Hepatic stellate cell (primary cell): Measurements from ENCODE around the gene CALHM2.
A peak's percentile ranks its signal among the peaks of the same experiment; 100 is the strongest.
"Not testable (repeated sequence)": the region's sequence is repeated elsewhere in the genome, so short reads cannot be mapped to it uniquely, and the experiment has no call there.

ENCODE experiments used
- DNase-seq: peaks from one replicate; pipeline ENCODE4 v3.0.0; 2011; ENCODE audit warnings: low spot score

CALHM2 gene, protein sequence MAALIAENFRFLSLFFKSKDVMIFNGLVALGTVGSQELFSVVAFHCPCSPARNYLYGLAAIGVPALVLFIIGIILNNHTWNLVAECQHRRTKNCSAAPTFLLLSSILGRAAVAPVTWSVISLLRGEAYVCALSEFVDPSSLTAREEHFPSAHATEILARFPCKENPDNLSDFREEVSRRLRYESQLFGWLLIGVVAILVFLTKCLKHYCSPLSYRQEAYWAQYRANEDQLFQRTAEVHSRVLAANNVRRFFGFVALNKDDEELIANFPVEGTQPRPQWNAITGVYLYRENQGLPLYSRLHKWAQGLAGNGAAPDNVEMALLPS

DNA sequence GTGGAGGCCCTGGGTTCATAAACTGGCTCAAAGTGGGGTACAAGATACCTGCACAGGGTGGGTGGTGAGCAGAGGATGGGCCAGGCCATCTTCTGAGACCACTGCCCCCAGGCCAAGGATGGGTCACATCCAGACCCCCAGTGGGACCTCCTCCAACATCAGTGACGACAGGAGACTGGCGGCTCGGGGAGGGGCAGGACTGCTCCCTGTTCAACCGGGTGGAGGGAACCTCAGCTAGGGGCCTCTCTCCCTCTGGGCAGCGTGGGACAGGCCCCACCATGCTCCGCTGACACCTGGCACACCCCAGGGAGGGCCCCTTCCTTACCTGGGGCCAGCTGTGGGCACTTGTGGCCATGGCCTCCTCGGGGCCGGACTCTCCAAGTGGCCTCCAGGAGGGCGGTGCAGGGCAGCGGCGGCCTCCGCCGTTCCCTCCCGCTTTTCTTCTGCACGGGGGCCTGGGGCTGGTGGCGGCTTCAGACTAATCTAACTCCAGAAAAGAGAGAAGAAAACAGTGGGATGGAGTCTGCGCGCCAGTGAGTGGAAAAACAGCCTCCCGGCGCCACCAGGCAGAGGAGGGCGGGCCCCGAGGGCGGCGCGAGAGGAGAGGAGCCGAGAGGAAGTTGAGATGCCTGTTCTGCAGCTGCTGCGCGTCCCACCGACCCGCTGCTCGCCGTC lies at the start of gene CALHM2:
Gene CALHM2, minus strand, starts transcription at position 540 of the 675 bp plus-strand sequence. CDS start 2,429 bp downstream, outside the sequence.
- DNase-seq: peak; percentile 91

DNA sequence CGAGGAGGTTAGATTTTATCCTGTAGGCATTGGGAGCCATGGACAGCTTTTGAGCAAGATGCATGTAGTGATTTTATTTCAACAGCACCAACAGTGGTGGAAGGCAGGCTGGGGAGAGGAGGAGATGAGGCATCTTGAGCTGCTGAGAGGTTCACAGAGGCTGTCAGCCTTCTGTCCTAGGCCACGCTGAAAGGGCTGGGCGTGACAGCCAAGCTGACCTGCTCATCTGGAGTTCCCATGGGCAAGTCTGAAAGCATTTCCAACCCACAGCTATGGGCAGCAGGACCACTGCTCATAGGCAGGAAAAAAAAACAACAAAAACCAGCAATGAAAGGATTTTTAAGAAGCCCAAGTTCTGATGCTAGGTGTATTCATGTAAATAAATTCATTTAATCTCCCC lies 49.0 kb upstream of the CALHM2 start:
- no peak for DNase-seq

DNA sequence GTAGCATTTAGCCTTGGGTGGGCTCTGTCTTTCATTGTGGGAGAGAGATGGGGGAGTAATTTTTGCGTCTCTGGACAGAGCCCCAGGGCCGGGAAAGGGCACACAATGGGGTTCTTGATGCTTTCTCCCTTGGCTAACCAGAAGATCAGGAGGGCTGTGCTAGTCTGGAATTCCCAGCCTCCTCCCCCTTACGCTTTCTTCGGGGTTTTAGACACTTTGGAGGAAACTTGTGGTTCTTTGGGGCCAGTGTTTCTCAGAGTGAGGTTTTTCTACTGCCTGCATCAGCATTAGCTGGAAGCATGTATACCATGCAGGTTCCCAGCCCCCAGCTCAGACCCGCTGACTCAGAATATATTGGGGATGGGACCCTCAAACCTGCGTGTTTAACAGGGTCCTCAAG lies 48.3 kb upstream of the CALHM2 start:
- DNase-seq: no peak

DNA sequence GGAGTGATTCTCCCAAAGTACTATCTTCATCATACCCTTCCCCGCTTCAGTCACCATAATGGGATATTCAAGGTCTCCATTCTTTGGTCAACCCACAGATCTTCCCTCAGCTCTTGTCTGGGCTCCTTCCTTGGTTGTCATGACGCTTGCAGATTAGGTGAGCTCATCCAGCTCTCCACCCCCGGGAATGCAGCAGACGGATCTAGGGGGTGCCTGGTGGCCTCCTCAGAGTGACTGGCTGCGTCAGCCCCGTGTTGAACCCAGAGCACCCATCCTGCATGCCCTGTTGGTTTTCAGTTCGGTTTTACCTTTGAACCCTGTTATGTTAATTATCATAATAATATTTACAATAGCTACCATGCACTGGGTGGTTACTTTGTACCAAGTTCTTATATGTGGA lies 47.7 kb upstream of the CALHM2 start:
- no peak for DNase-seq

DNA sequence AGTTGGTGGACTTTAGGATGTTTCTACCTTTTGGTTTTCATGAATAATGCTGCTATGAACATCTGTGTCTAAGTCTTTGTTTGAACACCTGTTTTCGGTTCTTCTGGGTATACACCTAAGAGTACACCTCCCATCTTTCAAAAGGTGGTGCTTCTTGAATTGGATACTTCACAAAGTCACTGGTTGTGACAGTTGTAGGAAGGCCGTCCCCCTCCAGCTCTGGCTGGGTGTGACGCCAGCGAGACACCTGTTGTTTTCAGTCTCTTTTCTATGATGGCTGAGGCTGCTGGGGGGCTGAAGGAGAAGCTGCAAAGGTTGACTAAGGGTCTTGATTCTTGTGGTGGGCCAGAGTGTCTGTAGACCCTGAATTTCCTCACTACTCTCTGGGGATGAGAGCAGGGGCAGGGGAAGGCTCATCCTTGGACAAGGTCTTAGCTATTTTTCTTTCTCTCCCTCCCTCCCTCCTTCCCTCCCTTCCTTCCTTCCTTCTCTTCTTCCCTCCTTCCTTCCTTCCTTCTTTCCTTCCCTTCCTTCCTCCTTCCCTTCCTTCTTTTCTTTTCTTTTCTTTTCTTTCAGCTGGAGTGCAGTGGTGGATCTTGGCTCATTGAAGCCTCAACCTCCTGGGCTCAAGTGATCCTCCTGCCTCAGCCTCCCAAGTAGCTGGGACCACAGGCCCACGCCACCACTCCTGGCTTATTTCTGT lies 46.9 kb upstream of the CALHM2 start:
- DNase-seq: no peak

DNA sequence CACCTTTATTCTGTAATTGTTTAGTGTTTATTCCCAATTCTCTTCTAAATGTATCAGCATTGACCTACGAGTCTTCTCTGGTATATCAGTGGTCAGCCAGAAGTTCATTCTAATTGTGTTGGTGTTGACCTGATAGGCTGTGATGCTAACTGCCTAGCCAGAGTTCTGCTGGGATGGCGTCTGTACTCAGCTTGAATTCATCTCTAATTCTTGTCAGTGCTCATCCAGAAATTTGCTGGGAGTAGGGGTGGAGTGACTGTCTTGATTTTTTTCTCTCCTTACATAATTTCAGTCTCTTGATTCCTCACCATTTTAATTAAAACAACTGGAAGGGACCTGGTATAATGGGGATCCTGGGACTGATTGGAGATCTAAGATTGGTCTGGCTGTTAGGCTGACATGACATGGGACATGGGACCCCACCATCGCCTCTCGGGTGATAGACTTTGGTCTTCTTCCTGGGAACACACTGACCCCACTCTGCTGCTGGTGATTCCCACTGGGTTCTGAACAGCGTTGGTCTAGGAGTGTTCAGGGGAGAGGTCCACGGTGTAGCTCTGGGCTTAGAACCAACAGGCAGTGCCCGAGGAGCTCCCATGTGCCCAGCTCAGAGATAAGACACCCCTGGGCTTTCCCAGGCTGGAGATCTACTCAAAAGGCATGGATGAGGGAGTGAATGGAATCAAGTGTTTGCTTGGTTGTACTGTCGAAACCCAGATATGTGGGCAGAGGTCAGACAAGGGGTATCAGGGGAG lies 45.2 kb upstream of the CALHM2 start:
- DNase-seq: no peak

DNA sequence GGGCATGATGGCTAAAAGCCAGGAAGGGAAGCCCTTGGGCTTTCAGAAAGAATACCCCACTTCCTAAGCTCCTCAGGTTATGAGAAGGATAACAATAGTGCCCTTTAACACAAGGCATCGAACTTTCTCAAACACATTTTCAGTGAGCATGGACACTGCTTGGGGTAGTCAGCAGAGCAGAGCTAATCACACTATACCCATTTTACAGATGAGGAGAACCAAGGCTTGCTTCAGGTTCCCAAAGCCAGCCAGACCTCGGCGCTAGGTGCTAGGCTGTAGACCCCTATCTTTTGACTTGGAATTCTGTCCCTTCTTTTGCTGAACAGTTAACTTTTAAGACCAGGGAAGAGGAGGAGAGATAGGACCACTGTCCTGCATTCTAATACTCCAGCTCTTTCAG lies 43.2 kb upstream of the CALHM2 start:
- DNase-seq: no peak

DNA sequence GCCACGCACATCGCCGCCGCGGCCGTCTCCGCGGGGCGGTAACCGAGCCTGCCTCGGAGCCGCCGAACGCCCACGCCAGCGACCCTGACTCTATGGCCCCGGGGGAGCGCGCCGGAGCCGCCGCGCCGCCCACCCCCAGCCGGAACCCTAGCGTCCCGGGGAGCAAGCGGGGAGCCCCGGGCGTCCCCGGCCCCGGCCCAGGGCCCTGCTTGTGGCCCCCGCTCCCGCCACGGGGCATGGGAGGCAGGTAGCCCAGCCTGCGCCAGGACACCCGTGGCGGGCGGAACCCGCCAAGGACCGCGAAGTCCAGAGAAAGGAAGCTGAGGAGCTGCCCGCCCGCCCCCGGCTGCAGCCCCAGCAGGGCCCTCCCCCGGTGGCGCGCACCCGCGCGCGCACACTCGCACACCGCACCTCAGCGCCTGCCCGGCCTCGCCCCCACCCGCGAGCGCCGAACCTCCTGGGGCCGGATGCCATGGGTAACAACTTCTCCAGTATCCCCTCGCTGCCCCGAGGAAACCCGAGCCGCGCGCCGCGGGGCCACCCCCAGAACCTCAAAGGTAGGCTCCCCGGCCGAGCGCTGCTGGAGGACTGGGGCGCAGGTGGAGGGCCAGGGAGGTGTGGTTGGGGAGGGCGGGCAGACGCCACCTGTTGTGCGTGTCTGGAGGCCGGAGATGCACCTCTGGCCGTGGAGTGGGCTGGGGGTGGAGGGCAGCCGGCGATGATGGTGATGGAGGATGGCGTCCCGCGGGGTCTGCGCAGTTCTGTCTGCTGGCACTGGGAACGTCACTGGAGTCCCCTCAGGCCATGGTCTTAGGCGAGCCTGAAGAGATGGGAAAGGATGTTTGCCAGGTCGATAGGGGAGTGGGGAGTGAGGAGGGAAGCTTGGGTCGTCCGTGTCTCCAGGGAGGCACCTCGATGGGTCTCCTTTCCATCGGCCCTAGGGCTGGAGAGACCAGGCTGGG lies 42.0 kb upstream of the CALHM2 start:
- peak; percentile 48 for DNase-seq

DNA sequence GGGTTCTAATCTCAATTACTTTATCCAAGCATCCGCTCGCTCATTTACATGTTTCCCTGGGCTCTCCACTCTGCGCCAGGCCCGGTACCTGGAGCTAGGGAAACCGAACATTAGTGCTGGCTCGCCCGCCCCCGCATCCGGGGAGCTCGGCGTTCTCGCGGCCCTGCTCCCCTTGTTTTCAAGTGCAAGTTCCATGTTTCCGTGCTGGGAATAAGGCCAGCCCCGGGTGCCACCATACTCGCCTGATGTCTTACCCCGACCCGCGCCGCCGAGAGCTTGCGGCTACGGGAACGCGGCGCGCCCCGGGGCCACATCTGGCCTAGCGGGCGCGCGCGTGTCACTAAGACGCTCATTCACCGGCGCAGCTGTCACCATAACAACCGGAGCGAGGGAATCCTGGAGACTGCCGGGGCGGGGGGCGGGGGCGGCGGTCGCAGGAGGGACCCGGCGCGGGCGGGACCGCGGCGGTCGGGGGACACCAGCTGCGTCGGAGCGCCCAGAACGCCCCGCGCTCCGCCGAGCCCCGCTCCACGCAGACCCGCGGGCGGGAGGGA lies 41.3 kb upstream of the CALHM2 start, which contains the start of gene NEURL1:
Gene NEURL1, plus strand, starts transcription at position 344 of the 554 bp plus-strand sequence. CDS start 683 bp downstream, outside the sequence.
- DNase-seq: peak; percentile 35

DNA sequence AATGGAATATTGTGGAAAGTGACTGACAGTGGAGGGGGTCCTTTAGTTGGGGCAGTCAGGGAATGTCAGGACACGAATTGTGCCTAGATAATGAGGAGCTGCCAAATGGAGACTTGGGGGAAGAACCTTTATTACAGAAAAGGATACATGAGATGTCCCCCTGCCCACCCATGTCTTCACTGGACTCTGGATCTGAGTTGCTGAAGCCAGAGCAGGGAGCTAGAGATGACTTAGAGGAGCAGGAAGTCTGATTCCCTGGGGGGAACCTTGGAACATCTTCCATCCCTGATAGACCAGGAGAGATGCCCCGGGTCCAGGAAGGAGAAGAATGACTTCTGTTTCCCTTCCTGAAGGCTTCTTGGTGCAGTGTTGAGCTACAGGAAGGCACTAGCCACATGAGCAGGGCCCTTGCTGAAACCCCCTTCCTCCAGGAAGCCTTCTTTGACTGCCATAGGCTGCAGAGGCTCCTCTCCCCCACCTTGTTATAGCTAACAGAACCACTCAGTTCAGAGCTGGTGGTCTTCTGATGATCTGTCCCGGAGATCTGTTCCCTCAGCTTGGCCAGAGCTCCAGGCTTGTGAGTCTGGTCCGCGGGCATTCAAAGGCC lies 40.6 kb upstream of the CALHM2 start:
- no peak for DNase-seq

DNA sequence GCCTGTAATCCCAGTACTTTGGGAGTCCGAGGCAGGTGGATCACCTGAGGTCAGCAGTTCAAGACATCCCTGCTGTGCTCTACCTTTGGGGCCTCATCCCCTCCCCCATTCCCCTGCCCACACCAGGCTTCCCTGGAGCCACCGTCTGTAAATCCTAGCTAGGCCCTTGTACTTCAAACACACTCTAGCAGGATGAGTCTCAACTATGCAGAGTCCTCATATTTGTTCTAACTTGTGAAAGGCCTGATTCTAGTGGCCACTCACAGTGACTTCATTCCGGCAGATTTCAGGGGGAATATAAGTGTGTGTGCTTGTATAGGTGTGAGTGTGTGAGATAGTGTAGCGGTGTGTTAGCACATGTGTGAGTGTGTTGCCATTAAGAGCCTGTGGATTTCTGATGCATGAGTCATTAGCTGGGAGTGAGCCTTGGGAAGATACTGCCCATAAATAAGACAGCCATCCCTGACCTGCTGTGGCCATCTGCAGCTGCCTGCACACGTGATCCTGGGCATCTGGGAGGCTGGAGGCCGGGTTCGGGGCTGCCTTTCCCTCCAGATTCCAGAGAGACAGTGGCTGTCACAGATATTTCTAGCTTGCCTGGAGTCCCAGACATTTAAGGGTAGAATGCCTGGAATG lies 39.7 kb upstream of the CALHM2 start:
- DNase-seq: peak; percentile 94

DNA sequence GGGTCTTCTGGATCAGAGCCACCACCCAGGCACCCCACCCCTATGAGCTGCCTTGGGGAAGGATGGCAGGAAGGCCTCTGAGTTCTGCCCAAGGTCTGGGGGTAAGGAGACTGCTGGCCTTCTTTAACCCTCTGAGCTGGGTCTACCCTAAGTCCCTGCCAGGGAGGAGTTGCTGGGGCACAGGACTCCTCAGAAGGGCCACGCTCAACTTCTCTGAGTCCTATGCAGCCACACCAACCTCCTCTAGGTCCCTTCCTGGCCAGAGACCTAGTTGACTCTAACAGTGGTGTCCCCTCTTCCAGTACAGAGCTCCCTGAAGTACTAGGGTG lies 38.8 kb upstream of the CALHM2 start:
- DNase-seq: no peak

DNA sequence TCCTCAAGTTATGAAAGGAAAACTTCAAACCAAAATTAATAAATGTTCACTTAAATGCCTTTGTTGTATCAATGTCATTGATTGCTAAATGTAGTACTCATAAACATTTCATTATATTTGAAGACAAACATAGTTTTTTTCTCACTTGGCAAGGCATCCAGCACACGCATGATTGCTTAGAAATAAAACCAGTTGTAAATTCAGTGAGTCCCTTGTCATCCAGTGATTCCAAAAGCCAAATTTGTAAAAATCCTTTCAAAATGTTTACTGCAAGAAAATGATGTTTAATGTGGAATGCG lies 35.2 kb upstream of the CALHM2 start:
- no peak for DNase-seq

DNA sequence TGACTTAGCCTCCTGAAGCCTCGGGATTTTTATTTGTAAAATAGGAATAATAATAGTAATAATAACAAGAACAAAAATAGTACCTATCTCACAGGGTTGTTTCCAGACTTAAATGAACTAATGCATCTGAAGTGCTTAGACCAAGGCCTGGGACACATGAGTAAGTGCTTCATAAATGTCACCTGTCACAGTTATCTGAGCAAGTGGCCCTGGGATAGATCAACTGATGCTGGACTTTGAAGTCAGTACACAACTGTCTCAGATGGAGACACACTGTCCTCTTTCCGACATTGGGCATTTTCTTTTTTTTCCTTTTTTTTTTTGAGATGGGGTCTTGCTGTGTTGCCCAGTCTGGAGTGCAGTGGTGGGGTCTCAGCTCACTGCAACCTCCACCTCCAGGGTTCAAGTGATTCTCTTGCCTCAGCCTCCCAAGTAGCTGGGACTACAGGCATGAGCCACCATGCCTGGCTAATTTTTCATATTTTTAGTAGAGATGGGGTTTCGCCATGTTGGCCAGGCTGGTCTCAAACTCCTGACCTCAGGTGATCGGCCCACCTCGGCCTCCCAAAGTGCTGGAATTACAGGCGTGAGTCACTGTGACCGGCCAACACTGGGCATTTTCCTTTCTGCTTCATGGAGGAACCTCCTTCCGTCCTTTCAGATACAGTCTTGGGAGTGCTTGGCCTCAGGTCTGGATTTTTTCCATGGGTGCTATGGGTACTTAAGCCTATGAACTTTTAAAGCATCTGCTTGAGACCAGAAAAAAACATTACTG lies 34.7 kb upstream of the CALHM2 start:
- not testable (repeated sequence) for DNase-seq

DNA sequence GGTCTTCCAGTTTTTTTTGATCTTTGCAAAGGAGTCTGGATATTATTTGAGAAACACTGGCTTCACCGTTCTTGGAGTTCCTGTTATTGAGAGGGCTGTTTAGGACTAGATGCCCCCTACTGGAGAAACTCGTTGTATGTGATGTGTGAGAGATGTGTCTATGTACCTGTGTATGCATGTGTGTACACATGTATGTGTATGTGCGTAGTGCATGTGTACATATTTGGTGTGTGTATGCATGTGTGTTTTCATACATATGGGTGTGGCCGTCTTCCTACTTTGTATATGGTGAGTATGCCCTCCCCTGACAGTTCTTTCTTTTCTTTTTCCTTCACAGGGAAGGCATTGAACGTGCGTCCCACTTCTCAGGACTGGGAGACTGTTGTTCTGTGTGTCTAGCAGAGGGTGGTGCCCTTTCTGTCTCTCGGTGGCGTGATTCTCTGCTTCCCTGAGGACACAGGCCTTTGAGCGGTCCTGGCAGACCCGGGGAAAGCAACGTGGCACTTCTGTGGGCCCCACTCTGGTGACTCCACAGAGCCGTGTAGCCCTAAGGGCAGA lies 29.9 kb upstream of the CALHM2 start:
- peak; percentile 86 for DNase-seq

DNA sequence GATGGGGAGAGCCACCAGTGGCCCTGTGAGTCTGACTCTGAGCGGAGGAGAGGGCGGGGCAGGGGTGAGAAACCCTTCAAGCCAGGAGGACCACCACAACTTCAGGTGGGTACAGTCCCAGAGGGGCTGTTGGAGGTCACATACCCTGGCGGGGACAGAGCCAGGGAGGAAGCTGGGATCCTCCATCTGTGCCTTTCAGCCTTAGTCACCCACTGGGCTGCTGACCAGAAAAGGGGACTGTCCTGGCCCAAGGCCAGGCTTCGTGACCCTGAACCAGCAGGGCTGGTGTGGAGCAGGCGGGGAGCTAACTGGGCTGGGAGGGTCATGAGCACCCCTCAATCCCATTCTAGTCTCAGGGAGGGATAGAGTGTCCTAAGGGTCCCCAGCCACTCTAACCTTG lies 28.4 kb upstream of the CALHM2 start:
- peak; percentile 64 for DNase-seq

DNA sequence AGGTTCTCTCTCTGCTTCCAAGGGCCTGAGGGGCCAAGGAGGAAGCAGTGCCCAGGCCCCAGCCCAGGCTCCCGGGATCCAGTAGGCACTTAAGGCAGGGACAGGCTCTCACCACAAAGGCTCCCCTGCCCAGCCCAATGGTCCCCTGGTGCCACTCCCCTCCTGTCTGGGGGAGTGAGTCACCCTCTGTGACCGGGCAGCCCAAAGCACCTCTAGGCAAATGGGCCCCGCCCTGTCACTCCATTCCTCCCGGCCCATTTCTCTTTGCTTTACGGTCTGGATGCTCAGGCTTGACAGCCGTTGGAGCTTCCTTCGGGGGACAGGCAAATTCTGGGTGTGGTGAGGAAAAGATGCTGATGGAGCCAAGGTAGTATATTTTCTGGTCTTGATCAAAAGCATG lies 27.0 kb upstream of the CALHM2 start, which contains the start of gene CALHM3:
Gene CALHM3, minus strand, starts transcription at position 106 of the 400 bp plus-strand sequence. CDS start 208 bp downstream, outside the sequence.
- DNase-seq: no peak

DNA sequence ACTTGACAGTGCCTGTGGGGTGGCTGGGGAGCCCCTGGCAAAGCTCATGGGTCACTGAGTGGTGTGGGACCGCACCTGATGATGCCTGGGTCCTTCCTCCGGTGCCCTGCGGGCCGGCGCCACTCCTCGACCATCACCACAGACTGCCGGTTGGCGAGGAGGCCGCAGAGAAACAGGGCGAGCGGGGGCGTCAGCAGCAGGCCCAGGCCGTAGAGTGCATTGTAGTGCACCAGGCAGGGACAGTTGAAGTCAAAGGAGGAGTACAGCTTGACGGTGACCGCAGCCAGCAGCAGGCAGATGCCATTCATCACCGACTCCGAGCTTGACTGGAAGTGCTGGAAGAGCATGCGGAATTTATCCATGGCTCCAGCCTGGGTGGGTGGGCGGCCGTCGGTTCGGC lies 26.5 kb upstream of the CALHM2 start:
- no peak for DNase-seq
